Gastroesophageal sphincter (tissue), 3 donors: ENCODE results near the gene IQCN.

ENCODE experiments used
- EP300 ChIP-seq: sonication (generic); formaldehyde crosslinking; IDR thresholded peaks from one replicate; pipeline ENCODE4 v1.6.1; 2017; ENCODE audit warnings: antibody characterized with exemption, mild to moderate bottlenecking
- POLR2A ChIP-seq, 2 donors: fragments of 450-650 bp; IDR thresholded peaks; one replicate each; pipeline ENCODE4 v1.6.1; 2017; ENCODE audit warnings: antibody characterized with exemption in 2 of 2, mild to moderate bottlenecking in 2 of 2, moderate library complexity in 1 of 2
- TF ChIP-seq, protein P1 (sequence below), 4 experiments: fragments of 200-600 bp in 2 of 4; fragments of 450-650 bp in 2 of 4; sonication (generic) in 1 of 4; IDR thresholded peaks; one replicate each; pipeline ENCODE4 v1.5.1; 2017 to 2019; ENCODE audit warnings: antibody characterized with exemption in 4 of 4, mild to moderate bottlenecking in 2 of 4, moderate library complexity in 2 of 4

DNA sequence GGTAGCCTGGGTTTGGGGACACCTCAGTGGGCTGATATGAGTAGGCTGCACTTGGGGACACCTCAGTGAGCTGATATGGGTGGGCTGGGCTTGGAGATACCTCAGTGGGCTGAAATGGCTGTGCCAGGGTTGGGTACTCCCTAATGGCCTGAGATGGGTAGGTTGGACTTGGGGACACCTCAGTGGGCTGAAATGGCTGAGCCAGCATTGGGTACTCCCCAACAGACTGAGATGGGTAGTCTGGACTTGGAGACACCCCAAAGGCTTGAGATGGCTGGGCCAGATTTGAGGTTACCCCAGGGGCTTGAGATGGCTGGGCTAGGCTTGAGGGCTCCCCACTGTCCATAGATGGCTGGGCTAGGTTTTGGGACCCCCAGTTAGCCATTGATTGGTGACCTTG is 12.1 kb downstream of the IQCN start:
- TF ChIP-seq, protein P1, sequence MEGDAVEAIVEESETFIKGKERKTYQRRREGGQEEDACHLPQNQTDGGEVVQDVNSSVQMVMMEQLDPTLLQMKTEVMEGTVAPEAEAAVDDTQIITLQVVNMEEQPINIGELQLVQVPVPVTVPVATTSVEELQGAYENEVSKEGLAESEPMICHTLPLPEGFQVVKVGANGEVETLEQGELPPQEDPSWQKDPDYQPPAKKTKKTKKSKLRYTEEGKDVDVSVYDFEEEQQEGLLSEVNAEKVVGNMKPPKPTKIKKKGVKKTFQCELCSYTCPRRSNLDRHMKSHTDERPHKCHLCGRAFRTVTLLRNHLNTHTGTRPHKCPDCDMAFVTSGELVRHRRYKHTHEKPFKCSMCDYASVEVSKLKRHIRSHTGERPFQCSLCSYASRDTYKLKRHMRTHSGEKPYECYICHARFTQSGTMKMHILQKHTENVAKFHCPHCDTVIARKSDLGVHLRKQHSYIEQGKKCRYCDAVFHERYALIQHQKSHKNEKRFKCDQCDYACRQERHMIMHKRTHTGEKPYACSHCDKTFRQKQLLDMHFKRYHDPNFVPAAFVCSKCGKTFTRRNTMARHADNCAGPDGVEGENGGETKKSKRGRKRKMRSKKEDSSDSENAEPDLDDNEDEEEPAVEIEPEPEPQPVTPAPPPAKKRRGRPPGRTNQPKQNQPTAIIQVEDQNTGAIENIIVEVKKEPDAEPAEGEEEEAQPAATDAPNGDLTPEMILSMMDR (IDR thresholded peaks at IDR 0.05), result no peak
- no peak for TF ChIP-seq POLR2A (IDR thresholded peaks at IDR 0.05)
- TF ChIP-seq EP300, result no peak
